Medulla oblongata (tissue), 1 donor: ENCODE results near the gene SRP14.
"Not testable (repeated sequence)": the region's sequence is repeated elsewhere in the genome, so short reads cannot be mapped to it uniquely, and the experiment has no call there.

Experiments used
- DNase-seq: peaks from one replicate; pipeline ENCODE4 v3.0.0-alpha.2; 2015; ENCODE audit errors: extremely low spot score

SRP14 gene

DNA sequence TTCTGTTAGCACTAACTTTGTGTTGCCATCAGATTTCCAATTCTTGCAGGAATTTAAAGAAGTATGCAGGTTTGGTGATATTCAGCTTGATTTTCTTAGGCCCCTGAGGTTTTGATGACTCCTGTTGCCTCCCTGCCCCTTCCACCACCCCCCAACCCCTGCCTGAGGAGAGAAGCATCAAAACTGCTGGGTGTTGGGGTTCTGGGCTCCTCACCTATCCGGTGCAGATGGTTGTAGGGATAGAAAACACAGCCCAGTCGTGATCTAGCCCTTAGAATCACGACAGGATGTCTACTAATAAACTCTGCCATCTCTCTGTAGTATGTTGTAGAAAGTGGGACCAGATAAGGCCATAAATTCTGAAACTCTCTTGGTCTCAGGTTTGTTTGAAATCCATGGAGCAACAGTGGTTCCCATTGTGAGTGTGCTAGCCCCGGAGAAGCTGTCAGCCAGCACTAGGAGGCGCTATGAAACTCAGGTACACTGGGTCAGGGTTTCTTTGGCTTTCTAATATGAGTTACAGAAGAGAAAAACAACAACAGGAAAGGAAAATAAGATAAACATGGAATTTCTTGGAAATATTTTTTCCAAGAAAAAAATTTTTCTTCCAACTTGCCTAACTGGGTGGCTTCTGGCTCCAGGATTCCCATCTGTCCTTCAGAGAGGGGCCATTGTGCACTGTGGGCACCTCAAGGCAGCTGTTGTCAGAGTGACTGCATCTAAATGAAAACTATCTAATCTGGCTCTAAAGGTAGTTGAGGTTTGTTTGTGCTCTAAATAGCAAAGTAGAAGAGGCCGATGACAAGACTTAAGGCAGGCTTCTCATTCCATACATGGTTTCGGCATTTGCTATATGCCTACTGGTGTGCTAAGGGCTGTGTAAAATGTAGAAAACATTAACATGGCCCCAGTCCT is 8.7 kb downstream of the SRP14 start:
- DNase-seq, result no peak

DNA sequence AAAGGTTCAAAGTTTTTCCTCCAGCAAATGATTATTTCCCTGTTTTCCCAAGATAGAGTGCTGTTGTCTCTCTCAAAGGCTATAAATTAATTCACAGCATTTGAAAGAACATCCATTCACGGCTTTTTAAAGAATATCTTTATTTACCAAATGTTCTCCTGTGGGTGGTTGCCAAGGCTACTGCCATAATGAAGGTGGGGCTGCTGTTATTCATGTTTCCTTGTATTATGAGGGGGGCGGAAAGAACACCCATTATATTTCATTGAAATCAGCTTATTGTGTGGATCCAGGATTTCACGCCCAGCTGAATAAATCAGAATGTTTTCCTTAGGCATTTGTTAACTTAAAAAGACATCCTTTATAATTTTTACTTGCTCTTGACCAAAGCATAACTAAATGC is 10.1 kb downstream of the SRP14 start:
- DNase-seq, result no peak

DNA sequence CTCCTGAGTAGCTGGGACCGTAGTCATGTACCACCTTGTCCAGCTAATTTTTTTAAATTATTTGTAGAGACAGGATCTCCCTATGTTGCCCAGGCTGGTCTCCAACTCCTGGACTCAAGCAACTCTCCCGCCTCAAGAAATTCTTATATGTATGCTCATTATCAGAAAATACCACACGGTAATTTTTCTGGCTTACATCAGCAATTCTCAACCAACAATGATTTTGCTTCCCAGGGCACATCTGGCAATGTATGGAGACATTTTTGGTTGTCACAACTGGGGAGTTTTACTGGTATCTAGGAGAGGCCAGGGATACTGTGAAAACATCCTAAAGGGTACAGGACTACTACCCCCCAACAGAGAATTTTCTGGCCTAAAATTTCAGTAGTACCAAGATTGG is 10.8 kb downstream of the SRP14 start:
- DNase-seq, result no peak

DNA sequence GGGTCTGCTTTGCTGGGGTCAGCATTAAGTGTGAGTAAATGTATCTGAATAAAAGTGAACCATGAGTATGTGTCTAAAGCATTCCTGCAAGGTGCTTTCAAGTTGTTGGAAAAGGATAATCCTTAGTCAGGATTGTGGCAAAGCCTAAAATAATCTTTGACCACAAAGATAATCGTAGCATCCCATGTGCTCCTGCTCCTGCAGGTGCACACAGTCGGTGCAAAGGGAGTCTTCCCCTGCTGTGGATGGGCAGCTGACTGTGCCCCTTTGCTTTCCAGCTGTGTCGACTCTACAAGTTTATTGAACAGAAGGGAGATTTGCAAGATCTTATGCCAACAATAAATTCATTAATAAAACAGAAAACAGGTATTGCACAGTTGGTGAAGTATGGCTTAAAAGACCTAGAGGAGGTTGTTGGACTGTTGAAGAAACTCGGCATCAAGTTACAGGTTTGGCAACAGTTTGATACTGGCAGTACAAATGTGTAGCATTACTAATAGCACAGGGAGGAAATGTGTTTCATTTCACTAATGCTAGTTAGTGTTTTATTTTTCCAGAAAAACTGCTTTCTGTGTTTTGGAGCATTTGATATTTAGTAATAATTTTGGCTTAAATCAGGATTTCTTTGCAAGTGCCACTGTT is 22.6 kb downstream of the SRP14 start:
- no peak for DNase-seq

DNA sequence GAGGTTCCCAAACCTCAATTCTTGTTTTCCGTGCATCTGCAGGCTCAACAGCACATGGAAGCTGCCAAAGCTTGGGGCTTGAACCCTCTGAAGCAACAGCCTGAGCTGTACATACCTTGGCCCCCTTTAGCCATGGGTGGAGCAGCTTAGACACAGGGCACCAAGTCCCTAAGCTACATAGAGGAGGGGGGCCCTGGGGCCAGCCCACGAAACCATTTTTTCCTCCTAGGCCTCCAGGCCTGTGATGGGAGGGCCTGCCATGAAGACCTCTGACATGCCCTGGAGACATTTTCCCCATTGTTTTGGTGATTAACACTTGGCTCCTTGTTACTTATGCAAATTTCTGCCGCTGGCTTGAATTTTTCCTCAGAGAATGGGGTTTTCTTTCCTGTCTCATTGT is 24.6 kb downstream of the SRP14 start:
- DNase-seq, result no peak

DNA sequence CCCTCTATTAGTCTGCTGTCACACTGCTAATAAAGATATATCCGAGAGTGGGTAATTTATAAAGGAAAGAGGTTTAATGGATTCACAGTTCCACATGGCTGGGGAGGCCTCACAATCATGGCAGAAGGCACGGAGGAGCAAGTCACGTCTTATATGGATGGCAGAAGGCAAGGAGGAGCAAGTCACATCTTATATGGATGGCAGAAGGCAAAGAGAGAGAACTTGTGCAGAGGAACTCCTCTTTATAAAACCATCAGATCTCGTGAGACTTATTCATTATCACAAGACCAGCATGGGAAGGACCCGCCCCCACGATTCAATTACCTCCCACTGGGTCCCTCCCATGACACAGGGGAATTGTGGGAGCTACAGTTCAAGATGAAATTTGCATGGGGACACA is 25.6 kb downstream of the SRP14 start:
- DNase-seq, result not testable (repeated sequence)

DNA sequence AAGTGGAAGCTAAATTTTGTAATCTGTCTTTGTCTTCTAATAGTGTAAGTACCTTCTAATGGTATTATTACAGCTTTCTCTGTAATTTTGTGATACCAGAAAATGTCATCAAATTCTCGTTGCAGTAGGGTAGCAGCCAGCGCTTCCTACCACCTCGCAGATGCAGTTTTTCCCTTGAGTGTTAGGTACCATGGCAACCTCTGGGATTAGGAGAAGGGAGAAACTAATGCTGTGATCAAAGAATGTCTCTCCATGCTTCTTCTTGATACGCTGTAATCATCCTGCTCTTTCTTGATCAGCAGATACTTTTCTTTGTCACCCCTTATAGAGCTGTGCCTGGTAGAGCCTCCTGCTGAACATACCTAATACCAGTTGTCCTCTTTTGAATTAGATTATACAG is 27.7 kb downstream of the SRP14 start:
- no peak for DNase-seq

DNA sequence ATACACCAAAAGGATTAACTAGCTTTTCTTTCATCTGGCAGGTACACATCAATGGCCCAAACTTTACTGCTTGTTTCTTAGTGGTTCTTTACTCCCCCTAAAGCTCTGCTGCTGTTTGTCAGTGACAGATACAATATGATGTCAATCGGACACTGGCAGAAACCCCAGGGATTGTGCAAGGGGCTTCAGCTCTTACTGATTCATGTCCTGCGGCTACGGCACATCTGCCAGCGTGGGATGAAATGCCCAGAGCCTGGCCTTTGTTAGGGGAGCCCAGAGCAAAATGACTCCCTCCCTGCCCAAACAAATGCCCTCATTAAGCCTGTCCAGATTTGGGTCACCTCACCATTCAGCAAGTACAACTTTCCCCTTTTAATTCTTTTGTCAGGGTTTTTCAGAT is 28.3 kb downstream of the SRP14 start:
- DNase-seq, result peak; percentile 42

DNA sequence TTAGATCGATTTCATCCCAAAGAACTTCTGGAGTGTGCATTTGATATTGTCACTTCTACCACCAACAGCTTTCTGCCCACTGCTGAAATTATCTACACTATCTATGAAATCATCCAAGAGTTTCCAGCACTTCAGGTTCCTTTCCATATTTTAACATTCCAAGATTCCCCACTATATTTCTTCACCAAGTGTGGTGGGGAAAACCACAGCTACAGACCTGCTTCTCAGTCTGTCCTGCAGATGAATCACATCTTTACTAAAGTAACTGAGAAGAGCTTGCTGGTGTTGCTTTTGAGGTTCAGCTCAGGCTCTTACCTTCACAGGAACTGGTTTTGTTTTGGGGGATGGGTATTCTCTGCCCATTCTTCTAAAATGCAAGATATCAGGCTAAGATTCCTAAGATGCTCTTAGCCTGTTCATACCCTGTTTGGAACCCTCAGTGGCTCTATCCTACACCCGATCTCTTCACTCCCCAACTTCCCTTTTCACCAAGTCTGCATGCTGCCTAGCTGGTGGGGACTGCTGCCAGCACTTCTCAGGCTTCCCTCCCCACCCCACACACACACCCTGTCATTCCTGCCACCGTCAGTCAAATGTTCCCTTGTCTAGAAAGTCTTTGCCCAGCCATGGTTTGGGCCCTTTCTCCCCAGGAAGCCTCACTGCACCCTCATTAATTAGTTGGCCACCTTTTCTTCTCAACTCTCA is 30.8 kb downstream of the SRP14 start:
- no peak for DNase-seq

DNA sequence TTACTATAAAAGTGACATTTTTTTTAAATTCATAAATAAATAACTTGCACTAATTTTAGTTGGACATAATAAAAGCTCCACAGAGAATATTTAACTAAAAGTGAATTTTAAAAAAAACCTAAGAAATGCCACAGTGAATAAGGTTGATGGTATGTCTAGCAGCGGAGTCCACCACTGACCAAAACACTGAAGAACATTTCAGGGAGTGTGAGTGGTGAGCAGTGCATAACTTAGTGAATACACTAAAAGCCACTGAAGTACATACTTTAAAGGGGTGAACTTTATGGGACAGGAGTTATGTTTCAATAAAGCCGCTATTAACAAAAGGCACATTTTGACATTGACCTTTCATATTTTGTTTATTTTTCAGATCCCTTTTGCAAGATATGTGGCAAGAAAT is 32.3 kb downstream of the SRP14 start:
- DNase-seq, result no peak

DNA sequence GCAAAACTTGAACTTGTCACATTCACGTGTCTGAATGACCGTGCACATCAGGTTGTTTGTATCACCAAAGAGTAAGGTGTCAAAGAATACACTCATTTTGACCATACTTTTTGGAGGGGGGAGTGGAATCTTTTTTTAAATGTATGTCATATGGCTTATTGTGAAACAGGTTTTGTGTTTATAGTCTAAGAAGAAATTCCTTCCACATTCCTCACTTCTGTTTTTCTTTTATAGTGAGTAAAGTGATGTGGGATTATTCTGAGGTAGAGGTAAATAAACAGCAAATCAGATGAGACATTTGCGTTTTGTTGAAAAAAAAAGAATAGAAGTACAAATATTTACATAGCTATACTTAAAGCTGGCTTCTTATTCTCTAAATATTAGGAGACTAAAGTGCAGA is 33.0 kb downstream of the SRP14 start:
- DNase-seq, result no peak

DNA sequence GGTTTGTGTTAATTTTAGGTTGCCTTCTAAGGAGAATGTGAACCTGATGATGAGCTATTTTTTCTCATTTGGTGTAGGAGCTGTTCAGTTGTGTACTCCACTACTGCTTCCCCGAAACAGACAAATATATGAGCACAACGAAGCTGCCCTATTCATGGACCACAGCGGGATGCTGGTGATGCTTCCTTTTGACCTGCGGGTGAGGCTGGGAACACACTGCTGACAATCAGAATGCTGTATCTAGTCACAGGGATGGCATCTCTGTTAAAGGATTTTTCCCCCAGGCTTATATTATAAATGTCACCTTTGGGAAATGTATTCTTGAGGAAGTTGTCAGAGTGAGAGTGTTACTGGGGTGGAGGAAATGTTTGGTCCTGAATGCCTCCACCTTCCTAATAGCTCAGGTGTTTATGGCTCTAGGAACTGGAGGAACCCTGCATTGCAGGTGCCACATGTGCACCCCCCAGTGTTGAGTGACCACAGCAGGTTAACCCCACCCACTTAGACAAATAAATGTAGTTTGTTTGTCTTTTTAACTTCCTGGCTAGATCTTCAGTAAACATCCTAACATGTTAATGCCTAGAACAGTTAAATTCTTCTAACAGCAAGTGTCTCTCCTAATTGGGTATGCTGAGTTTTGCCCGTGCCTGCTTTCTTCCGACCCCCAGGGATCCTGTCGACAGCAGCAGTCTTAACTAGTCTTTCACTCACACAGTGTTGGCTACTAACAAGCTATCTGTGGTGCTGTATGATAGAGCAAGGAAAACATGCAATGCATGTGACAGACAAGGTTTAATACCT is 35.7 kb downstream of the SRP14 start:
- DNase-seq, result no peak

DNA sequence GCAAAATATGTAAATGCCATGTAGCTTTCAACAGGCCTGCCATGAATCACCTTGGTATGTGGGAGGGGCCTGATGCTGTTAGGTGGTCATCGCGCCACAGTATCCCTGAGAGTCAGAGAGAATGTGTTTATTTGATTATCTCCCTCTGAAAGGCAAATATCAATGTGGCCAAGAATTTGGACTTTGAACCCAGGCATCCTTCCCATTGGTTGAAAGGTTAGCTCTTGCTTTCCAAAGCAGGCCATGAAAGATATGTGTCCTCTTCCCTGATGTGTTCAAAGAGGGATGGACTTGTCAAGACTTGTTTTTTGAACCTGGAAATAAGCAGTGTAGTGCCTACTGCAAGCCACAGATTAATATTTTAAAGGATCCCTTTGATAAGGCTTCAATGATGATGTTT is 36.7 kb downstream of the SRP14 start:
- no peak for DNase-seq

DNA sequence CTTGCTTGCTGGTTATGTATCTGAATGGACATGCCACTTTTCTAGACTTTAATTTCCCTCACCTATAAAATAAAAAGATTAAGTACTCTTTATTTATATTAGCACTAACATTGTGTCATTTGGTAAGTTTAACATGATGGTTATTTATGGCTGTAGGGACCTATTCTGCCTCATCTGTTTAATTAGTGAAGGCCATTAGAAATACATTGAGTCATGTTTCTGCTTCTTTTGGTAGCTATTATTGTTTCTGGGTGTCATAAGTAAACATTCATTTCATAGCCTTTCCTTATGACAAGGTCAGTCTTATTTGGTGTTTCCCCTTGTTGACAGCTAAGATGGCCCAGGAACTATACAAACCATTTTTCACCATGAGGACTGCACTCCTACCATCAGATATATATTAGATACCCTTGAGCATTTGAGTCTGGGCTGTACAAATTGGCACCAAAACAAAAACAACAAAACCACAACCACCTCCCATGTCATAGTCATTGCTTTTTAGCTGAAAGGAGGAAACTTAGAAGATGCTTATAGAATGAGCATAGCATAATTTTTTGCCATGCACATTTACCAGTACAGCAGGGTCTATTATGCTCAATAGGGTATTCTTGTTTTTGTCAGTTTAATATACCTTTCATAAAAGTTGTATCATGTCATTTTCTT is 39.3 kb downstream of the SRP14 start:
- DNase-seq, result no peak

DNA sequence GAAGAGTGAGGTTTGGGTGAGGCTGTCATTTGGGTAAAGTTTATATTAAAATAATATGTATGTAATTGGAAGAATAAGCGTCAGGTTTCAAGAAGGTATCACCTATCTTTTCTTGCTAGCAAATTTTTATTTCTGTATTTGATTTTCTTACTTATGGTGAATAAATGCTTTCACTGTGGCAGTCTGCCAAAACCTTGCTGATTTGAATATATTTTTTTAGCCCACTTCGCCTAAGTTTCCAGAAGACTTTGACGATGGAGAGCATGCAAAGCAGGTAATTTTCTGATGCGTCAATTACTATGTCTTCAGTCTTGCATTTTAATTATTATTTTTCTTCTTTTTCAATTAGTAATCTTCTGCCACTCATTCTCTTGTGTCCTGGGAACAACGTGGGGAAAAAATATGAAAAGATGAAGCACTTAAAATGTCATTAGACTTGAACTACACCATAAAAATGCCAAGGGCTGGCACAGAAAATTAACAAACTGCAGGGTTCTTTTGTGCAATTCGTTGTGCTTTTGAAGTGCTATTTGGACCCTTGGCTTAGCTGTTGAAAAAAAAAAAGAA is 40.4 kb downstream of the SRP14 start:
- no peak for DNase-seq

DNA sequence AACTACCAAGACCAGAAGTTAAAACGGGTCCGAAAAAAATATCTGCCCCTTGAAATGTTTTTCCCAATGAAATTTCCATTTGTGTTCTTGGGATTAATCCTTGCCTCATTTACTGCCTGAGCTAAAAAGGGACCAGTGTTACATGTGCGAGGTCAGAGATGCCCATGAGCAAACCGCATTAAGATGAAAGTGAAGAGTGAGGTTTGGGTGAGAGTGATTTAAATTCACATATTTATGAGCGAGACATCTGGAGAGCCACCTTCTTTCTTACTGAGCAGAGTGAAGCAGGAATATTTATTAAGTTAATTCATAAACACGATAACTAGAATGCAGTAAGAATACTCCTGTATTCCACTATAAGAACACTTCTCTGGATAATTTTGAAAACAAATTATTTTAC is 41.3 kb downstream of the SRP14 start:
- DNase-seq, result no peak

DNA sequence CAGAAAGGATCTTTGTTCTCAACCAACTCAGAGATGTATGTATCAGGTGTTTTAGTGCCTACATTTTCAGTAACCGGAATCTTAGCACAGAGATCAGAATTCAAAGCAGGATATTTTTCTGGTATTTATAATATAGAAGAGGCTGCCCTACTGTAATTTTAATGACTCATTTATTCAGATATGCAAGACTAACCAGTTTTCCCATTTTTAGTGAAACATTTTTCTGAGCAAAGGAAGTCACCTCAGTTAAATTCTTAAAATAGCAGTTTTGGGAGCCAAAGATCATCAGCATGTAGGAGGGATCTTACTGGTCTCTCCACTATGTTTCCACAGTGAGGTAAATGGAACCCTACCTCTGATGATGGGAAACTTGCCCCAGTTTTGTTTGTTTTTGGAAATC is 42.0 kb downstream of the SRP14 start:
- DNase-seq, result no peak

DNA sequence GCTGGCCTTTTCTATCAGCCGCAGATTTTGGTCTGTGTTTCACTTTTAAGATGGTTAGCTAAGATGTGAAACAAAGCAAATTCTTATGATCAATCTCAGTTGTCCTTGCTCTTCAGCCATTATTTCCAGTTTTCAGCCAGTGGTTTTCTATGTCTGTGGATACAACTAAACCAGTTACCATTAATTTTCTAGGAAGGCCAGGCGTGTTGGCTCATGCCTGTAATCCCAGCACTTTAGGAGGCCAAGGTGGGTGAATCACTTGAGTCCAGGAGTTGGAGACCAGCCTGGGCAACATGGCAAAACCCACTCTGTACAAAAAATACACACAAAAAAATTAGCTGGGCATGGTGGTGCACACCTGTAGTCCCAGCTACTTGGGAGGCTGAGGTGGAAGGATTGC is 42.8 kb downstream of the SRP14 start:
- not testable (repeated sequence) for DNase-seq

DNA sequence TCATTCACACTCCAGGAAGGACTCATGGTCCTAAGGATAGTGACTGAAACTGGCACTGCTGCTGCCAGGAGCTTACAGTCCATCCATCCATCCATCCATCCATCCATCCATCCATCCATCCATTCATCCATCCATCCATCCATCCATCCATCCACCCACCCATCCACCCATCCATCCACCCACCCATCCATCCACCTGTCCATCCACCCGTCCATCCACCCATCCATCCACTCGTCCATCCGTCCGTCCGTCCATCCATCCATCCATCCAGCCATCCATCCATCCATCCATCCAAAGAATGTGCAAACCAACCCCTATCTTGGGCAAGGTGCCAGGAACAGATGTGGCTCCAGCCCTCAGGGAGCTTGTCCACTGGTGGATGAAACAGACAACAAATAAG is 46.0 kb downstream of the SRP14 start:
- not testable (repeated sequence) for DNase-seq

DNA sequence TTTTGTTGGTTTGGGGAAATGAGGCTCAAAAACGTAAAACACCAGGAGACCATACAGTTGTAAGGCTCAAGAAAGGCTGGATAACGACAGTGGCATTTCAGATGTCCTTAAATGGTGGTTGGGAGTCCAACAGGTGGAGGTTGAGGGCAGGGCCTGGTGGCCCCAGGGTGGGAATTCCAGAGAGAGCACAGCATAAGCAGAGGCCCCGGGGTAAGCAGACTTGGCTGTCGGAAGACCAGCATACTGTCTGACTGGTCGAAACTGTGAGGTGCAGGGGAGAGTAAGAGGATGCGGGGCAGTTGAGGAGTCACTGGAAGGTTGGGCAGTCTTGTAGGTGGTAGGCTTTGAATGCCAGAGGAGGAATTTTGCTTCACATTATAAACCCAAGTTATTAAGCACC is 48.3 kb downstream of the SRP14 start:
- no peak for DNase-seq

DNA sequence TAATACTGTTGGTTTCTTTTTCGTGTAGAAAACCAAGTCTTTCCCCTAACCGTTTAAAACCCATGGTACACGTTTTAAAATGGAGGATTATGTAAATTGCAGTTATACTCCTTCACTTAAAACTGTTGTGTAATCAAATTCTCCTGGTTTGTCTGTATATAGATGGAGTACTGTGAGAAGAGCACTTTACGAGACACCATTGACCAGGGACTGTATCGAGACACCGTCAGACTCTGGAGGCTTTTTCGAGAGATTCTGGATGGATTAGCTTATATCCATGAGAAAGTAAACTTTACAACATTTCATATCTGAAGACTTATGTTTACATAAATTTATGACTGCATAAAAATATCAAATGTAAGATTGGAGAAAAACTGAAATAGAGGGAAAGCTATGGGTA is 51.2 kb downstream of the SRP14 start:
- DNase-seq, result no peak
